RWPE2 (cell line): ENCODE measurements around the gene APOL4.
"Not testable (repeated sequence)": the region's sequence is repeated elsewhere in the genome, so short reads cannot be mapped to it uniquely, and the experiment has no call there.

Source experiments
- ATAC-seq: fragments of 200-7000 bp; cut with Tn5 transposase; 3 replicates; pipeline ENCODE4 v1.9.1; 2021; ENCODE audit warnings: low read depth
- DNase-seq: peaks from one replicate; pipeline ENCODE4 v3.0.0-alpha.2; 2020; ENCODE audit warnings: low spot score
- H3K27ac ChIP-seq: fragments of 450-650 bp; 2 replicates; pipeline ENCODE4 v1.5.1; 2017; ENCODE audit warnings: mild to moderate bottlenecking; ENCODE audit not compliant: poor library complexity, severe bottlenecking
- H3K27me3 ChIP-seq: fragments of 250-450 bp; sonication (Bioruptor Pico); 2 replicates; pipeline ENCODE4 v1.5.1; 2021; ENCODE audit warnings: mild to moderate bottlenecking, moderate library complexity; ENCODE audit not compliant: insufficient read depth, poor library complexity, severe bottlenecking
- H3K36me3 ChIP-seq: fragments of 250-450 bp; sonication (Bioruptor Pico); 2 replicates; pipeline ENCODE4 v1.5.1; 2020; ENCODE audit warnings: low read depth, mild to moderate bottlenecking, moderate library complexity
- H3K4me1 ChIP-seq: fragments of 250-450 bp; sonication (Bioruptor Pico); 2 replicates; pipeline ENCODE4 v1.5.1; 2021; ENCODE audit warnings: mild to moderate bottlenecking, moderate library complexity; ENCODE audit not compliant: insufficient read depth, poor library complexity, severe bottlenecking
- H3K4me3 ChIP-seq: fragments of 250-450 bp; sonication (Bioruptor Pico); 2 replicates; pipeline ENCODE4 v1.5.1; 2021; ENCODE audit warnings: mild to moderate bottlenecking, moderate library complexity; ENCODE audit not compliant: severe bottlenecking
- H3K9me3 ChIP-seq: fragments of 250-450 bp; sonication (Bioruptor Pico); 2 replicates; pipeline ENCODE4 v1.5.1; 2021; ENCODE audit warnings: mild to moderate bottlenecking, moderate library complexity; ENCODE audit not compliant: severe bottlenecking
- CTCF ChIP-seq: fragments of 450-650 bp; IDR thresholded peaks from one replicate; pipeline ENCODE4 v1.5.1; 2017; ENCODE audit warnings: mild to moderate bottlenecking, moderate library complexity; ENCODE audit not compliant: poor library complexity, severe bottlenecking

Gene APOL4

GRCh38 chr22:36204001-36204631 lies 2.5 kb upstream of the APOL4 start:
- Histone ChIP-seq H3K27ac (no peak overlapping the region), H3K27me3 (no peaks in the 10 kb centered on the region), H3K36me3 (no peaks in the 10 kb centered on the region), H3K4me1 (peaks cover 9% of the 10 kb centered on the region), H3K4me3 (no peak overlapping the region), H3K9me3 (no peaks in the 10 kb centered on the region)
- TF ChIP-seq CTCF, result no peak
- DNase-seq (no peak), ATAC-seq (no peak)

- not testable (repeated sequence) for H3K9me3 ChIP-seq, ATAC-seq, H3K27ac ChIP-seq, H3K36me3 ChIP-seq, H3K4me1 ChIP-seq, DNase-seq, H3K4me3 ChIP-seq, H3K27me3 ChIP-seq
Observed at GRCh38 chr22:36203441-36203840, 1.8 kb upstream of the APOL4 start.

GRCh38 chr22:36202906-36203305 lies 1.3 kb upstream of the APOL4 start:
- H3K4me1 ChIP-seq, H3K36me3 ChIP-seq, DNase-seq, H3K9me3 ChIP-seq, H3K4me3 ChIP-seq, ATAC-seq, H3K27ac ChIP-seq, H3K27me3 ChIP-seq: not testable (repeated sequence)

GRCh38 chr22:36201025-36201424 lies 584 bp downstream of the APOL4 start:
- H3K4me3 ChIP-seq, H3K27ac ChIP-seq: not testable (repeated sequence)

DNA sequence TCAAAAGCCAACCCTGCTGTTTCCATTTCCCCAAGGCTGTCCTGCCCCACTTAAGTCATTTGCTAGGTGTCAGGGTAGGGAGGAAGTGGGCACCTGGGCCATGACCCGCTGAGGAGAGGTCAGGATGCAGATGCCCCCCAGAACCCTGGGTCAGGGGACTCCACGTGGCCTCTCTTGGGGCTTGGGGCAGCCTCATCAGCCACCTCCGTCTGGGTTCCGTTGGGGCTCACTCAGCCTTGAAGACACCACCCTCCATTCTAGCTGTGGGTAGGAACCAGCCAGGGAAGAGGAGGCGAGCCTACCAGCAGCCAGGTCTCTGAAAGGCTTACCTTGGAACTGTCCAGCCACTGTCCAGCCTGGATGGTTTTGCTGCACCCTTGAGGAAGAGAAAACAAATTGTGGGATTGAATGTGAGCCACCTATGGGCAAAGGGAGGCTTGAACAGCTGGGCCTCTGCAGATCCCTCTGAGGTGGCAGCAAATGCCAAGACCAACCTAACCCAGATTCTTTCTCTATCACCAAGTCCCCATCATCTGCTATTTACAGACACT lies 2.5 kb downstream of the APOL4 start:
- Histone ChIP-seq H3K27me3 (no peaks in the 10 kb centered on the region), H3K27ac (no peak overlapping the region), H3K36me3 (no peaks in the 10 kb centered on the region), H3K9me3 (no peaks in the 10 kb centered on the region), H3K4me3 (no peak overlapping the region), H3K4me1 (peaks cover 9% of the 10 kb centered on the region)
- DNase-seq (no peak), ATAC-seq (peak; percentile 32; the same call in 1 of the 3 replicates)
- TF ChIP-seq CTCF, result no peak

More at GRCh38 chr22:36201025-36201424, 584 bp downstream of the APOL4 start:
- H3K4me1 ChIP-seq, ATAC-seq, DNase-seq, H3K27me3 ChIP-seq, H3K9me3 ChIP-seq, H3K36me3 ChIP-seq: not testable (repeated sequence)

DNA sequence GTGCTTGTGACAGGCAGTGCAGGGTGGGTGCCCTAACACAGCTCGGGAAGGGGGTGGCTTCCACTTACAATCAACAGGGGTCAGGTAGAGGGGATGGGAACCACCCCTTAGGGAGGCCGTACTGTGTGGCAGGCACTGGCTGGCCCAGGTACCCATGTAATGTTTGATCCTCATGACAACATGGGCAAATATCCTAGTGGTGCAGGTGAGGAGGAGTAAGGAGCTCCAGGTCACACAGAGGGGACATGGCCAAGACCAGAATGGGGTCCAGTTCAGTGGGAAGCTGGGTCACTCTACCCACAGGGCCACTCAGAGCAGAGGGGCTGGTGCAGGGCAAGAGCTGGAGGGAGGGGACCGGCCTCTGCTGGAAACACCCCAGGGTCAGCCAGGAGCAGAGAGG lies 3.1 kb downstream of the APOL4 start:
- Histone ChIP-seq H3K36me3 (no peaks in the 10 kb centered on the region), H3K4me3 (no peak overlapping the region), H3K4me1 (peaks cover 7% of the 10 kb centered on the region), H3K27ac (no peak overlapping the region), H3K27me3 (no peaks in the 10 kb centered on the region), H3K9me3 (no peaks in the 10 kb centered on the region)
- no peak for ATAC-seq
- DNase-seq, result no peak
- no peak for TF ChIP-seq CTCF
